Adipocyte (in vitro differentiated cells): ENCODE results near the gene GDNF.
A peak's percentile ranks its signal among the peaks of the same experiment; 100 is the strongest.
"Not testable (repeated sequence)": the region's sequence is repeated elsewhere in the genome, so short reads cannot be mapped to it uniquely, and the experiment has no call there.

Experiments
- DNase-seq: peaks from one replicate; pipeline ENCODE4 v3.0.0-alpha.2; 2015; ENCODE audit warnings: low read depth
- H3K27me3 ChIP-seq: replicated peaks from 2 replicates; pipeline ENCODE4 v1.7.0; 2013; ENCODE audit warnings: mild to moderate bottlenecking, low read length, moderate library complexity; ENCODE audit not compliant: control insufficient read depth, insufficient read depth
- H3K36me3 ChIP-seq: 2 replicates; pipeline ENCODE4 v1.7.0; 2013; ENCODE audit warnings: low read length, mild to moderate bottlenecking, moderate library complexity; ENCODE audit not compliant: control insufficient read depth, insufficient read depth, severe bottlenecking
- H3K4me1 ChIP-seq: 2 replicates; pipeline ENCODE4 v1.7.0; 2013; ENCODE audit warnings: mild to moderate bottlenecking, low read length, moderate library complexity; ENCODE audit not compliant: control insufficient read depth, insufficient read depth
- H3K4me3 ChIP-seq: 2 replicates; pipeline ENCODE4 v1.7.0; 2013; ENCODE audit warnings: mild to moderate bottlenecking, low read length, moderate library complexity
- H3K9ac ChIP-seq: 2 replicates; pipeline ENCODE4 v1.7.0; 2013; ENCODE audit warnings: mild to moderate bottlenecking, low read length, moderate library complexity
- H3K9me3 ChIP-seq: 2 replicates; pipeline ENCODE4 v1.7.0; 2013; ENCODE audit warnings: mild to moderate bottlenecking, low read length, moderate library complexity; ENCODE audit not compliant: control insufficient read depth

Gene GDNF

DNA sequence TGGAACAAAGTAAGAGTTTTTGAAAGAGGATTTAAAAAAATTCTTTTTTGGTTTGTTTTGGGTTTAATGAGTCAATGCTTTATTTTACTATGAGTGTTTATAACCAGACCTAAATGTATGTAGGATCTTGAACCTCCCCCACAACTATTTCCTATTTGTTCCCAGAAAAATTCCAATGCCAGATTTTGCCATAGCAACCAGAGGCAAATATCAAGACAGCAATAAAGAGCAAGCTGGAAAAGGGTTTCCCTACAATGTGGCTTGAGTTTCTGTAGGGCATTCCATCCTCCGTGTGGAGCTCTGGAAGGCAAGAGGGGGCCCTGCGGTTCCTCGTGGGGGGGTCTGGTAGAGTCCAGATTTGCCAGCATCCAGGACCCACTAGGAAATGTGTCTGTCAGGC lies 27.8 kb upstream of the GDNF start:
- no peak overlapping the region for H3K4me3 ChIP-seq
- no peak overlapping the region for H3K9ac ChIP-seq
- H3K27me3 ChIP-seq: peaks cover 28% of the 10 kb centered on the region
- no peaks in the 10 kb centered on the region for H3K36me3 ChIP-seq
- DNase-seq: no peak
- no peaks in the 10 kb centered on the region for H3K9me3 ChIP-seq
- peaks cover 11% of the 10 kb centered on the region for H3K4me1 ChIP-seq

DNA sequence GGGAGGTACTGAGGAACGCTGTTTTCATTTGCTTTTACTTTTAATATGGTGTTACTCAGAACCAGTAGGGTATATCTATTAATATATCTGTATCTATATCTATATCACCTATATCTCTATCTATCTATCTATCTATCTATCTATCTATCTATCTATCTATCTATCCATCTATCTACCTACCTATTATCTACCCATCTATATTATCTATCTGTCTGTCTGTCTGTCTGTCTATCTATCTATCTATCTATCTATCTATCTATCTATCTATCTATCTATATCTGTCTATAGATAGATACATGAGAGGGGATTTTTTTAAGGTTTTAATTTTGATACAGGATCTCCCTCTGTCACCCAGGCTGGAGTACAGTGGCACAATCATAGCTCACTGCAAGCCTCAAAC lies 23.1 kb upstream of the GDNF start:
- H3K4me1 ChIP-seq, H3K36me3 ChIP-seq, H3K9ac ChIP-seq, H3K9me3 ChIP-seq, H3K4me3 ChIP-seq, DNase-seq: not testable (repeated sequence)
- peaks cover 71% of the 10 kb centered on the region for H3K27me3 ChIP-seq

DNA sequence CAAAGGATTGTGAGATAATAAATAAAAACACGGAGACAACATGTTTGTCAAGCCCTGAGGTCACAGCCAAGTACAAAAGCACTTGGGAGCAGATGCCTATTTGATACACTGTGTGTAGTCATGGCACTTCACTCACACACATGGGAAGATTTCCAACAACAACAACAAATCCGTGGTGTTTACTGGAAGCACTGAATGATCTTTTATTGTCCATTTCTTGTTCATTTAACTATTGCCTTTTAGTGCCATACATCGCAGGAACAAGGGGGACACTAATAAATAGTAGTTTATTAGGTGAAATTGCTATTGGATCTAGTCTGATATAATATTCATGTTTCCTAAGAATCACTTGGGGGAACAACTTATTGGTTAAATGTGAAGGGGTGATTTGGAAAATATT lies 20.4 kb upstream of the GDNF start:
- H3K4me1 ChIP-seq: no peaks in the 10 kb centered on the region
- H3K9me3 ChIP-seq: peaks cover 4% of the 10 kb centered on the region
- H3K36me3 ChIP-seq: no peaks in the 10 kb centered on the region
- H3K4me3 ChIP-seq: no peak overlapping the region
- H3K27me3 ChIP-seq: peaks cover 79% of the 10 kb centered on the region
- no peak overlapping the region for H3K9ac ChIP-seq
- no peak for DNase-seq

DNA sequence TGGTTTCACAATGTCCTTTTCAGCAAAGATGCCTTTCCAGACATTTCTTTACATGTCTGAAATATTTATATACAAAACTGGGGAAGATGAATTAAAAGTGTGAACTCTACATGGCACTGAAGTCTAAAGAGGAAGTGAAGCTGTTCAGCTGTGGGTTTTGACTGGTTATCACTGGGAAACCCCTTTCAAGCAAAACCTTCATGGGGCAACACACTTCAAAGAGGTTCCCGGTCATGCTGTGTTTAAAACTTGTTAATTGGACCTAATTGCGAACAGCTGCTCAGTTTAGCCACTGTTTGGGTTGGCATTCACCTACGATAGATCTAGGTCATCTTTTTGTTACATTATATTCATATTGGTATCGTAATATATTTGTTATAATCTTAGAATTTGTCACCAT lies 20.0 kb upstream of the GDNF start:
- DNase-seq: no peak
- H3K9me3 ChIP-seq: peaks cover 8% of the 10 kb centered on the region

DNA sequence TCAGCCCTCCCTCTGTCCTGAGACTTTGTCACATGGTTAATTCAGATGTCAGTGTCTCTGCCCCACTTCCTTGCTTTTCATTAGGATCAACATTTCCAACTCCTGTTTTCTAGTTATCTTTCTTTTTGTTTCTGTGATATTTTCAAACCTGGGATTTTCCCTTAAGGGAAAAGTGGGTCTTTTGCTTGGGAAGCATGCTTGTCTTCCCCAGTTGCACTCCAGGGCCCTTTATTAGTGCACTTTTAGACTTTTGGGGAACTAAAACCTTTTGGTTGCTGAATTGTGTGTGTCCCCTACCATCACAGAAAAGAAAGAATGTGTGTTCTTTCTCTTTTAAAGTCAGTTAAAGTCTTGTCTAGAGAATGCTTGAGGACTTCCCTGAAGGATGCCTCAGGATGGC lies 18.4 kb upstream of the GDNF start:
- no peak for DNase-seq
- H3K9me3 ChIP-seq: peaks cover 13% of the 10 kb centered on the region

More for the DNA sequence above, 20.0 kb upstream of the GDNF start:
- H3K36me3 ChIP-seq: no peaks in the 10 kb centered on the region
- no peak overlapping the region for H3K9ac ChIP-seq
- no peaks in the 10 kb centered on the region for H3K4me1 ChIP-seq
- no peak overlapping the region for H3K4me3 ChIP-seq
- peaks cover 83% of the 10 kb centered on the region for H3K27me3 ChIP-seq

DNA sequence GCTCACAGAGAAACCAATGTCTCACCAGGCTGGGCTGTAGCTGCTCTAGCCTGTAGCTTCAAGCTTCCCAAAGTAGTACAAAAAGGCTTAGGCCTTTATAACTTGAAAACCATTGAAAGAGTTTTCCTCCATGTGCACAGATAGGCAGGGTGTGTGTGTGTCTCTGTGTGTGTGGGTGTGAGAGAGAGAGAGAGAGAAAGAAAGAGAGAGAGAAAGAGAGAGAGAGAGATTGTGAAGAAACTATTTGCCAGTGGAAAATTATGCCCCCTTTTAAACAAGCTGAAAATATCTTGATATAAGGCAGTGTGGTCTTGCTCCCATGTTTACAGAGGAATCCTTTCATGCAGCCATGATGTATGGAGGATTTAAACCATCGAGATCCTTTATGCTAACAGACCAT lies 17.9 kb upstream of the GDNF start:
- H3K4me1 ChIP-seq: peaks cover 5% of the 10 kb centered on the region
- peaks cover 88% of the 10 kb centered on the region for H3K27me3 ChIP-seq
- peaks cover 13% of the 10 kb centered on the region for H3K9me3 ChIP-seq
- DNase-seq: no peak
- no peaks in the 10 kb centered on the region for H3K36me3 ChIP-seq
- H3K9ac ChIP-seq: no peak overlapping the region
- no peak overlapping the region for H3K4me3 ChIP-seq

More for the DNA sequence above, 18.4 kb upstream of the GDNF start:
- no peaks in the 10 kb centered on the region for H3K36me3 ChIP-seq
- H3K4me3 ChIP-seq: no peak overlapping the region
- peaks cover 5% of the 10 kb centered on the region for H3K4me1 ChIP-seq
- peaks cover 83% of the 10 kb centered on the region for H3K27me3 ChIP-seq
- no peak overlapping the region for H3K9ac ChIP-seq

DNA sequence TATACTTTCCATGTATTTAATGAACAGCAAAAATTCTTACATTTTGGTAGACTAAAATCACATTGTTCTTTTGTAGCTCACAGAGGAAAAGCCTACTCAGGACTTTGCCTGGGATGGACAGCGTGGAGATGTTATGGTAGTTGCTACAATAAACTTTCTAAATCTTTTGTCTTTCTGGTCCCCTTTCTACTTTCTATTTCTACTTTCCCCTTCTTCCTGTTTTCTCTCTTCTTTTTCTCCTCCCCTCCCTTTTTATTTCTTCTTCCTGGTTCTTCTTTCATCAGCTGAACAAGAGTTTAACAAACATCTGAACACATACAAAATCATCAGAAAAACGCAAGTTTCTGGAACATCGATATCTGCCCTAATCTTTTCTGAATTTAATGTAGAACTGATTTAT lies 15.6 kb upstream of the GDNF start:
- H3K4me1 ChIP-seq: peaks cover 11% of the 10 kb centered on the region
- peaks cover 13% of the 10 kb centered on the region for H3K9me3 ChIP-seq

DNA sequence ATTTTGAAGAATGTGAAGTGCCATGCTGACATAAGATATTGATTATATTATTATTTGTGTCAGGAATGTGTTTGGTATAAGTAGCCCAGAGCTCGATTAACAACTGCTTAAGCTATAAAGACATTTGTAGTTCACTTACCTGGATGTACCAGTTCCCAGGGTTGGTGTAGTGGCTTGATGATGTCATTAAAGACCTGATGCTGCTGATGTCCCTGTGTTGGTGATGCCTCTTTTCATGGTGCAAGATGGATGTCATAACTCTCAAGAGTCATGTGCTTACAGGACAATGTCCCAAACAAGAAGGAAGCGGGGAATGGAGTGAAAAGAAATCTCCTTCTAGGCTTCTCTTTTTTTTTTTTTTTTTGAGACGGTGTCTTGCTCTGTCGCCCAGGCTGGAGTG lies 11.5 kb upstream of the GDNF start:
- Histone ChIP-seq H3K4me1 (peaks cover 30% of the 10 kb centered on the region), H3K4me3 (no peak overlapping the region), H3K27me3 (peaks cover 42% of the 10 kb centered on the region), H3K9me3 (peaks cover 13% of the 10 kb centered on the region), H3K9ac (no peak overlapping the region), H3K36me3 (no peaks in the 10 kb centered on the region)
- DNase-seq: no peak

More for the DNA sequence above, 15.6 kb upstream of the GDNF start:
- Histone ChIP-seq H3K4me3 (no peak overlapping the region), H3K36me3 (no peaks in the 10 kb centered on the region), H3K27me3 (peaks cover 76% of the 10 kb centered on the region), H3K9ac (no peak overlapping the region)
- no peak for DNase-seq

DNA sequence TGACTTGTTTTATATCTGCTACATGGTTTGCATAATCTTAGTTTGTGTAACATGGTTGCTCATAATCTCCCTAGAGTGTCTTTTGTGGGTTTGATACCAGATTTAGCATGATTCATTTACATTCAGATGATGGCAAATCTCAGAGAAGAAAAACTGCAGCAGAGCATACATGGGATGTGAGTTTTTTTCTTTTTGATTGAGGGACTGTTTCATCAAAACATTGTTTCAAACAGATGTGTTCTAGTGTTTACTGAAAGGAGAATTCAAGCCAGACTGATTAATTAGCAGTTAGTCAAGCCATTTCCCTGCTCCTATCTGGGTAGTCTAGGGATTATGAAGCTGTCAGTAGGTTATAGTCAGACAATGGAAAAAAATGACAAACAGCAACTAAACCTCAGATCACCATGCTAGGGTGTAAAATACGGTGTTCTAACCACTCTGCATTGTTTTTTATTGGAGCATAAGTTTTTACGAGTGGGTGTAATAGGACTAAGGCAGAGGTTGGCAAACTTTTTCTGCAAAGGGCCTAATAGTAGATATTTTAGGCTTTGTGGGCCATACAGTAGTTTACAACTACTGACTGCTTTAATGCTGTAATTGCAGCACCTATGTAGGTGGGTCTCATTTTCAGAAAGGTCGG lies 10.5 kb upstream of the GDNF start:
- Histone ChIP-seq H3K27me3 (peaks cover 32% of the 10 kb centered on the region), H3K36me3 (no peaks in the 10 kb centered on the region), H3K9me3 (peaks cover 10% of the 10 kb centered on the region), H3K9ac (no peak overlapping the region), H3K4me3 (no peak overlapping the region), H3K4me1 (peaks cover 30% of the 10 kb centered on the region)
- DNase-seq: peak; percentile 25

DNA sequence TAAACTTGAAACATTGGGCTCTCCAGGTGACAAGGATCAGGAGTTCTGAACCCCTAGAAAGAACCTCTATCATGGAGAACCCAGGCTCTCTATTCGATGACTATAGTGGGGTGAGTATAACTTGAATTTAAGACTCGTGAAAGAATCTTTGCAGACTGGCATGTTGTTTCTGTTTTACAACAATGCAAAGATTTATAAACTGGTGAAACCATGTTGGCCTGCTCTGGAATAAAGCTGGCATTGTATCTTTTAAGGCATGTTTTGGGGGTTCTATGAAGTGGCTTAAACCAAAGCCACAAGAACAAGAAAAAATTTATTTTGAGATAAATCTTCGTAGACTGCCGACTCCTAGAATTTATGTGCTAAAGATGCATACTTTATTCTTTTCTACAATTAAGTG lies 9.8 kb upstream of the GDNF start:
- no peak for DNase-seq
- H3K4me1 ChIP-seq: peaks cover 30% of the 10 kb centered on the region
- no peak overlapping the region for H3K9ac ChIP-seq
- peaks cover 3% of the 10 kb centered on the region for H3K9me3 ChIP-seq
- peaks cover 32% of the 10 kb centered on the region for H3K27me3 ChIP-seq
- H3K36me3 ChIP-seq: no peaks in the 10 kb centered on the region
- H3K4me3 ChIP-seq: no peak overlapping the region

DNA sequence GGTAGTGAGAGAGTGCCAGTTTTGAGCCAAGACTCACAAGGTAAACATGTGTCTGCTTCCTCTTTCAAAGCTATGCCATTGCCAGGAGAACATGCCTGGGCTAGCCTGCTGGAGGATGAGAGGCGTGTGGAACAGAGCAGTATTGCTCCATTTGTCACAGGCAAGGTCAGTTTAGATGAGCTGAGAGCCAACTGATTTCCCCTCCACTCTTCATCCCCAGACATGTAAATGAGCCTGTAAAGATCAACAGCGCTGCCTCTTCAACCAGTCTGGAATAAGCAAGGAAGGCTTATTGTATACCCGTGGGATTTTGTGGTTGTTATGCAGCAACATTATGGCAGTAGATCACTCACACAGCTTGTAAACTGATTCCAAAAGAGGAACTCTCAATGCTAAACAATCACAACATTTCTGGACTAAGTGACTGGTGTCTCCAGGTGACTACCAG lies 8.2 kb upstream of the GDNF start:
- no peak overlapping the region for H3K4me3 ChIP-seq
- H3K9me3 ChIP-seq: no peaks in the 10 kb centered on the region
- peak; percentile 62 for DNase-seq
- H3K27me3 ChIP-seq: peaks cover 36% of the 10 kb centered on the region
- H3K9ac ChIP-seq: no peak overlapping the region
- no peaks in the 10 kb centered on the region for H3K36me3 ChIP-seq
- H3K4me1 ChIP-seq: peaks cover 25% of the 10 kb centered on the region

DNA sequence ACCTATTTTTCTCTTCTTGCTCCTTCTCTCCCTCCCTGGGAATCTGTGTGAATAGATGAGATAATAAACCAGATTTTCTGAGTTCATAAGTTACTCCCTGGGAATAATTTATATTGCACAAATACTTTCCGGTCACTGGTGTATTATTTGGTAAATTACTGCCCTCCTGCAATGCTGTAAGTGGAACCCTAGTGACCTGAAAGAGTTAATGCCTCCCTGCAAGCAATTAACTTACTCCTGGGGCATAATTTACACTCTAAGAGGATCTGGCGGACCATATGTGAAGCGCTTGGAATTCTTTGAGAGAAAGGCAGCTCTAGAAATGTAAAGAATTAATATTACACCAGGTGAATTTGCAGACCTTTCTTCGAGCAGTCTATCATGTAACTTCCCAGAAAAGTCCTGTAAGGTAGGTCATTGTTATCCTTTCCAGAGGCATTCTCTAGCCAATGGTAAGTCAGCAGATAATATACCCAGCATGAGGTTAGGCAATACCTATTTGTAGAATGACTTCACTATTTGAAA lies 7.0 kb upstream of the GDNF start:
- Histone ChIP-seq H3K4me3 (no peak overlapping the region), H3K4me1 (peaks cover 25% of the 10 kb centered on the region), H3K9me3 (no peaks in the 10 kb centered on the region), H3K27me3 (peaks cover 35% of the 10 kb centered on the region), H3K9ac (no peak overlapping the region), H3K36me3 (no peaks in the 10 kb centered on the region)
- DNase-seq: no peak
